Gastroesophageal sphincter (tissue), 3 donors: Measurements from ENCODE around the gene ARHGEF10L.

Experiments
- POLR2A ChIP-seq, 2 donors: fragments of 450-650 bp; IDR thresholded peaks; one replicate each; pipeline ENCODE4 v1.6.1; 2017; ENCODE audit warnings: antibody characterized with exemption in 2 of 2, mild to moderate bottlenecking in 2 of 2, moderate library complexity in 1 of 2
- TF ChIP-seq, protein P1 (sequence below), 4 experiments: fragments of 200-600 bp in 2 of 4; fragments of 450-650 bp in 2 of 4; sonication (generic) in 1 of 4; IDR thresholded peaks; one replicate each; pipeline ENCODE4 v1.5.1; 2017 to 2019; ENCODE audit warnings: antibody characterized with exemption in 4 of 4, mild to moderate bottlenecking in 2 of 4, moderate library complexity in 2 of 4

DNA sequence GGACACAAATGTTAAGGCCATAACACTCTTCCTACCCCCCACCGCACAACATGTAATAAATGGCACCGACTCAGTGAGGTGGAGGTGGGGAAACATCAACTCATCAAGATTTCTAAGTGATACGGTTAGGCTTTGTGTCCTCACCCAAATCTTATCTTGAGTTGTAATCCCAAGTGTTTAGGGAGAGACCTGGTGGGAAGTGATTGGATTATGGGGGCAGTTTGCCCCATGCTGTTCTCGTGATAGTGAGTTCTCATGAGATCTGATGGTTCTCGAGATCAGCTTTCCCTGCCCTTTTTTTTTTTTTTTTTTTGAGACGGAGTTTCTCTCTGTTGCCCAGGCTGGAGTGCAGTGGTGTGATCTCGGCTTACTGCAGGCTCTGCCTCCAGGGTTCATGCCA, 164.7 kb downstream of the ARHGEF10L start:
- TF ChIP-seq, protein P1, sequence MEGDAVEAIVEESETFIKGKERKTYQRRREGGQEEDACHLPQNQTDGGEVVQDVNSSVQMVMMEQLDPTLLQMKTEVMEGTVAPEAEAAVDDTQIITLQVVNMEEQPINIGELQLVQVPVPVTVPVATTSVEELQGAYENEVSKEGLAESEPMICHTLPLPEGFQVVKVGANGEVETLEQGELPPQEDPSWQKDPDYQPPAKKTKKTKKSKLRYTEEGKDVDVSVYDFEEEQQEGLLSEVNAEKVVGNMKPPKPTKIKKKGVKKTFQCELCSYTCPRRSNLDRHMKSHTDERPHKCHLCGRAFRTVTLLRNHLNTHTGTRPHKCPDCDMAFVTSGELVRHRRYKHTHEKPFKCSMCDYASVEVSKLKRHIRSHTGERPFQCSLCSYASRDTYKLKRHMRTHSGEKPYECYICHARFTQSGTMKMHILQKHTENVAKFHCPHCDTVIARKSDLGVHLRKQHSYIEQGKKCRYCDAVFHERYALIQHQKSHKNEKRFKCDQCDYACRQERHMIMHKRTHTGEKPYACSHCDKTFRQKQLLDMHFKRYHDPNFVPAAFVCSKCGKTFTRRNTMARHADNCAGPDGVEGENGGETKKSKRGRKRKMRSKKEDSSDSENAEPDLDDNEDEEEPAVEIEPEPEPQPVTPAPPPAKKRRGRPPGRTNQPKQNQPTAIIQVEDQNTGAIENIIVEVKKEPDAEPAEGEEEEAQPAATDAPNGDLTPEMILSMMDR (IDR thresholded peaks at IDR 0.05): no peak
- TF ChIP-seq POLR2A (IDR thresholded peaks at IDR 0.05): no peak
